Sigmoid colon (tissue), 7 donors: ENCODE data around the gene PMFBP1. TPM values are rescaled to one million over a fixed set of nuclear protein-coding genes. Genes with fewer than 3 reads are reported as not detected.
A peak's percentile ranks its signal among the peaks of the same experiment; 100 is the strongest.

Experiments used
- DNase-seq: peaks from one replicate; pipeline ENCODE4 v3.0.0-alpha.2; 2019
- H3K27ac ChIP-seq, 4 donors: fragments of 200-600 bp; sonication (generic); one replicate each; pipeline ENCODE4 v1.5.1; 2016 to 2019; ENCODE audit warnings: mild to moderate bottlenecking in 1 of 4
- H3K27me3 ChIP-seq, 3 donors: fragments of 200-600 bp; sonication (generic); one replicate each; pipeline ENCODE4 v1.5.1; 2019; ENCODE audit warnings: mild to moderate bottlenecking in 1 of 3
- H3K36me3 ChIP-seq, 4 donors: fragments of 200-600 bp; sonication (generic); one replicate each; pipeline ENCODE4 v1.5.1; 2016 to 2019
- H3K4me1 ChIP-seq, 4 donors: fragments of 200-600 bp; sonication (generic); one replicate each; pipeline ENCODE4 v1.5.1; 2017 to 2019
- H3K4me3 ChIP-seq, 4 donors: fragments of 200-600 bp; sonication (generic); one replicate each; pipeline ENCODE4 v1.5.1; 2017 to 2019; ENCODE audit warnings: mild to moderate bottlenecking in 2 of 4, moderate library complexity in 1 of 4
- H3K9me3 ChIP-seq, 4 donors: fragments of 200-600 bp in 3 of 4; sonication (generic) in 3 of 4; one replicate each; pipeline versions ENCODE4 v1.5.1 to v1.6.1; 2013 to 2019
- CTCF ChIP-seq, 4 experiments: fragments of 450-650 bp in 3 of 4; fragments of 200-600 bp in 1 of 4; IDR thresholded peaks; one replicate each; pipeline ENCODE4 v1.5.1; 2016 to 2019; ENCODE audit warnings: antibody characterized with exemption in 4 of 4, mild to moderate bottlenecking in 3 of 4, moderate library complexity in 2 of 4
- EP300 ChIP-seq, 4 donors: sonication (generic); formaldehyde crosslinking; IDR thresholded peaks; one replicate each; pipeline ENCODE4 v1.6.1; 2017; ENCODE audit warnings: antibody characterized with exemption in 4 of 4
- POLR2A ChIP-seq, 2 donors: fragments of 450-650 bp; IDR thresholded peaks; one replicate each; pipeline ENCODE4 v1.6.1; 2016; ENCODE audit warnings: antibody characterized with exemption in 2 of 2, mild to moderate bottlenecking in 2 of 2, moderate library complexity in 2 of 2
- POLR2AphosphoS5 ChIP-seq, 4 donors: sonication (generic); formaldehyde crosslinking; IDR thresholded peaks; one replicate each; pipeline ENCODE4 v1.6.1; 2017; ENCODE audit warnings: antibody characterized with exemption in 4 of 4
- WGBS, 2 donors: extraction: QIAGEN DNeasy Blood & Tissue Kit; methylation state at CpG; one replicate each; pipeline ENCODE4 v1.1.7; 2013; 5-methylcytosine and 5-hydroxymethylcytosine counted together
- intact Hi-C: fragments of 100-400 bp; cut with DNase I; formaldehyde crosslinking; loops from one replicate; pipeline ENCODE4 v1.15.1; 2023
- polyA plus RNA-seq, 3 donors: library from polyadenylated mRNA; stranded (reverse); fragments of 200-250 nt; gene quantifications; one replicate each; pipeline ENCODE4 v1.2.3, GENCODE V29; 2013
- total RNA-seq, 4 donors: library from RNA; depleted of rRNA; stranded (reverse); fragments of >200 nt; gene quantifications; one replicate each; pipeline ENCODE4 v1.1.0, GENCODE V29; 2016
- donor health status: healthy with polysubstance abuse.
- donor health status: Bipolar disorder and iron deficiency.
- donor health status: healthy.

Gene PMFBP1
- total and polyA plus RNA-seq, 7 donors = 0.33 to 2.5 (median 0.82) TPM; not detected in 3

GRCh38 chr16:72073560-72074230, 98.3 kb downstream of the PMFBP1 start:
- intact Hi-C loops = no loop called here

GRCh38 chr16:72072514-72073342, 99.2 kb downstream of the PMFBP1 start:
- WGBS, 2 donors = 24 to 63% methylated on average over 12 of the region's 12 CpGs
- H3K4me3 ChIP-seq = no peak overlapping the region

More at GRCh38 chr16:72073560-72074230, 98.3 kb downstream of the PMFBP1 start:
- H3K9me3 ChIP-seq = no peaks in the 10 kb centered on the region
- no peak for DNase-seq
- no peaks in the 10 kb centered on the region for H3K4me1 ChIP-seq
- no peak overlapping the region for H3K4me3 ChIP-seq
- H3K36me3 ChIP-seq = peaks cover 0 to 7% (median 0%) of the 10 kb centered on the region in 4 donors
- peak overlapping the region in 2 of 4 donors; percentile 2 to 31 for H3K27ac ChIP-seq
- WGBS, 2 donors = 89 to 91% methylated on average over 8 of the region's 8 CpGs
- no peaks in the 10 kb centered on the region for H3K27me3 ChIP-seq
- TF ChIP-seq POLR2AphosphoS5 (IDR thresholded peaks at IDR 0.05) (peak in 1 of 4 donors; percentile 35), EP300 (IDR thresholded peaks at IDR 0.05) (no peak)

More at GRCh38 chr16:72072514-72073342, 99.2 kb downstream of the PMFBP1 start:
- Histone ChIP-seq H3K27ac (peak overlapping the region in 3 of 4 donors; percentile 2 to 37 (median 17)), H3K9me3 (no peaks in the 10 kb centered on the region), H3K36me3 (peaks cover 0 to 2% (median 0%) of the 10 kb centered on the region in 4 donors), H3K27me3 (no peaks in the 10 kb centered on the region), H3K4me1 (no peaks in the 10 kb centered on the region)
- TF ChIP-seq EP300 (IDR thresholded peaks at IDR 0.05) (no peak), POLR2A (IDR thresholded peaks at IDR 0.05) (no peak), POLR2AphosphoS5 (IDR thresholded peaks at IDR 0.05) (no peak), CTCF (IDR thresholded peaks at IDR 0.05) (no peak)
- intact Hi-C loops = no loop called here
- no peak for DNase-seq

Other genes with a start within 250 kb of the PMFBP1 start
- under 1 TPM in 3 of 4 donors, not detected in 1; under 0.01 to 0.14 (median under 0.01) TPM for gene PKD1L3, start 171.8 kb downstream of the PMFBP1 start, total RNA-seq
- gene PKD1L3, start 171.8 kb downstream of the PMFBP1 start, polyA plus RNA-seq = under 1 TPM in 2 of 3 donors, not detected in 1; 0.15 to 0.23 TPM
- 1 to 10 TPM; 3.2 to 7.4 (median 4.0) TPM for gene DHODH, start 163.4 kb downstream of the PMFBP1 start, total RNA-seq
- 1 to 10 TPM; 3.7 to 8.0 (median 4.2) TPM for gene DHODH, start 163.4 kb downstream of the PMFBP1 start, polyA plus RNA-seq
- gene HP, start 117.7 kb downstream of the PMFBP1 start, total RNA-seq = 1 to 10 TPM in 1 of 4 donors, under 1 TPM in 1, not detected in 2; 0.49 to 3.6 TPM
- 10 to 100 TPM in 1 of 3 donors, 1 to 10 TPM in 1, under 1 TPM in 1; 0.92 to 11.2 (median 7.2) TPM for gene HP, start 117.7 kb downstream of the PMFBP1 start, polyA plus RNA-seq
- gene HPR, start 108.9 kb downstream of the PMFBP1 start, total RNA-seq = under 1 TPM in 2 of 4 donors, not detected in 2; 0.33 to 0.83 TPM
- under 1 TPM in 1 of 3 donors, not detected in 2; 0.57 TPM for gene HPR, start 108.9 kb downstream of the PMFBP1 start, polyA plus RNA-seq
- 10 to 100 TPM in 1 of 4 donors, 1 to 10 TPM in 3; 7.8 to 11.8 (median 8.1) TPM for gene TXNL4B, start 78.5 kb downstream of the PMFBP1 start, total RNA-seq
- 1 to 10 TPM; 6.0 to 8.8 (median 8.8) TPM for gene TXNL4B, start 78.5 kb downstream of the PMFBP1 start, polyA plus RNA-seq
- 10 to 100 TPM; 24.8 to 54.0 (median 36.7) TPM for gene DHX38, start 78.3 kb downstream of the PMFBP1 start, total RNA-seq
- gene DHX38, start 78.3 kb downstream of the PMFBP1 start, polyA plus RNA-seq = 10 to 100 TPM; 16.2 to 55.4 (median 25.7) TPM